ENCODE data around the gene IL23A. TPM values are rescaled to one million over a fixed set of nuclear protein-coding genes. Genes with fewer than 3 reads are reported as not detected.

Gene IL23A
- polyA plus RNA-seq, 1 of the 3 experiments (the other 2 are of a cell fraction): 0.46 TPM

- no peaks in the 10 kb centered on the region for H3K9me3 ChIP-seq
- CTCF ChIA-PET: interaction anchor here (0.9 to 2.7 kb wide), 8 partner anchors 12 to 338 kb away, joined by 3 to 6 read pairs (median 4); partner anchors contain the start of genes ANKRD52, CNPY2, ERBB3 and SMARCC2
- H3F3A ChIP-seq (replicated peaks; ENCODE audit: insufficient read depth): peaks cover 34% of the 10 kb centered on the region
- H3K27me3 ChIP-seq (ENCODE audit: insufficient read depth): no peaks in the 10 kb centered on the region
- no peaks in the 10 kb centered on the region for H3K9me2 ChIP-seq
- POLR2A ChIA-PET: interaction anchor here (0.6 to 2.2 kb wide), 5 partner anchors 17 to 100 kb away, joined by 3 to 12 read pairs (median 4); partner anchors contain the start of genes CNPY2, COQ10A and STAT2
- peaks cover 40% of the 10 kb centered on the region for H4K20me1 ChIP-seq (ENCODE audit: insufficient read depth)
- DNase-seq: no peak
- peaks cover 14 to 27% of the 10 kb centered on the region in 2 experiments; a peak in 2 of 4 replicates for H3K4me1 ChIP-seq (ENCODE audit: control insufficient read depth in 1 of 2, insufficient read depth in 2 of 2, low read depth in 1 of 2, low read length in 1 of 2)
- H3K4me3 ChIP-seq (ENCODE audit: low read depth in 2 of 2, low read length in 1 of 2): peak overlapping the region; percentile 78 to 92
- H3K9ac ChIP-seq: peak overlapping the region; percentile 92
- H2AFZ ChIP-seq (ENCODE audit: low read depth): no peak overlapping the region
- 83% methylated on average over 5 of the region's 5 CpGs for WGBS (ENCODE audit: low lambda C conversion rate)
- TF ChIP-seq IRF3 (IDR thresholded peaks at IDR 0.05; ENCODE audit: low read depth, low read length): no peak
- TF ChIP-seq TAF1 (IDR thresholded peaks at IDR 0.05; ENCODE audit: borderline replicate concordance, low read depth, low read length): no peak
- TF ChIP-seq ELF1 (IDR thresholded peaks at IDR 0.05): no peak
- TF ChIP-seq EZH2phosphoT487 (IDR thresholded peaks at IDR 0.05; ENCODE audit: borderline replicate concordance, low read depth): no peak
- no peak for TF ChIP-seq RFX5 (IDR thresholded peaks at IDR 0.05; ENCODE audit: low read length)
- no peak for TF ChIP-seq POLR2AphosphoS5 (IDR thresholded peaks at IDR 0.05; ENCODE audit: low read depth, low read length)
- no peak for TF ChIP-seq FOXM1 (IDR thresholded peaks at IDR 0.05; ENCODE audit: low read depth)
- no peak for TF ChIP-seq YY1 (IDR thresholded peaks at IDR 0.05; ENCODE audit: low read depth)
- no peak for TF ChIP-seq GABPA (IDR thresholded peaks at IDR 0.05; ENCODE audit: low read depth)
- TF ChIP-seq FOXJ3 (CRISPR knock-in tag; IDR thresholded peaks at IDR 0.05): no peak
- H3K27ac ChIP-seq (ENCODE audit: low read depth in 2 of 2, low read length in 1 of 2): peak overlapping the region in 1 of 2 experiments; percentile 85; a peak in 1 of 4 replicates
- H3K79me2 ChIP-seq (ENCODE audit: insufficient read depth): peaks cover 76% of the 10 kb centered on the region
- peaks cover 4 to 23% of the 10 kb centered on the region in 2 experiments for H3K36me3 ChIP-seq (replicated peaks in 1 of 2; ENCODE audit: control insufficient read depth in 1 of 2, insufficient read depth in 2 of 2, low read length in 1 of 2)
- H3K4me2 ChIP-seq: peak overlapping the region; percentile 96
Measured at GRCh38 chr12:56298828-56299227, 39.9 kb upstream of the IL23A start.

- H3K9me2 ChIP-seq: no peaks in the 10 kb centered on the region
- no peaks in the 10 kb centered on the region for H3K27me3 ChIP-seq (ENCODE audit: insufficient read depth)
- peaks cover 14 to 27% of the 10 kb centered on the region in 2 experiments; a peak in 2 of 4 replicates for H3K4me1 ChIP-seq (ENCODE audit: control insufficient read depth in 1 of 2, insufficient read depth in 2 of 2, low read depth in 1 of 2, low read length in 1 of 2)
- H4K20me1 ChIP-seq (ENCODE audit: insufficient read depth): peaks cover 37% of the 10 kb centered on the region
- H3F3A ChIP-seq (replicated peaks; ENCODE audit: insufficient read depth): peaks cover 34% of the 10 kb centered on the region
- H3K36me3 ChIP-seq (replicated peaks in 1 of 2; ENCODE audit: control insufficient read depth in 1 of 2, insufficient read depth in 2 of 2, low read length in 1 of 2): peaks cover 4 to 24% of the 10 kb centered on the region in 2 experiments
- H3K9ac ChIP-seq: peak overlapping the region; percentile 92
- 7% methylated on average over 10 of the region's 10 CpGs for WGBS (ENCODE audit: low lambda C conversion rate)
- TF ChIP-seq USF2 (IDR thresholded peaks at IDR 0.05; ENCODE audit: borderline replicate concordance, low read depth, low read length) (no peak), USF1 (IDR thresholded peaks at IDR 0.05; ENCODE audit: borderline replicate concordance, low read depth) (peak; percentile 68; the same call in 1 of the 2 replicates)
- CTCF ChIA-PET: interaction anchor here (0.6 to 2.7 kb wide), 5 partner anchors 12 to 337 kb away, joined by 3 to 6 read pairs (median 4); partner anchors contain the start of genes ANKRD52 and SMARCC2
- no peak for DNase-seq
- peak overlapping the region; percentile 96 for H3K4me2 ChIP-seq
- peak overlapping the region; percentile 78 to 92 for H3K4me3 ChIP-seq (ENCODE audit: low read depth in 2 of 2, low read length in 1 of 2)
- H2AFZ ChIP-seq (ENCODE audit: low read depth): peak overlapping the region; percentile 76
- peak overlapping the region; percentile 83 to 85 for H3K27ac ChIP-seq (ENCODE audit: low read depth in 2 of 2, low read length in 1 of 2)
- POLR2A ChIA-PET: interaction anchor here (1.2 to 2.2 kb wide), 3 partner anchors 17 to 61 kb away, joined by 4 to 12 read pairs (median 5); partner anchors contain the start of genes CNPY2, COQ10A and STAT2
- peaks cover 70% of the 10 kb centered on the region for H3K79me2 ChIP-seq (ENCODE audit: insufficient read depth)
- H3K9me3 ChIP-seq: no peaks in the 10 kb centered on the region
Measured at GRCh38 chr12:56299308-56299852, 39.3 kb upstream of the IL23A start.

Data from SK-N-SH (cell line).